Measurements from ENCODE around the gene GPRIN1. TPM values are rescaled to one million over a fixed set of nuclear protein-coding genes. Genes with fewer than 3 reads are reported as not detected.
"Not testable (repeated sequence)": the region's sequence is repeated elsewhere in the genome, so short reads cannot be mapped to it uniquely, and the experiment has no call there.

The GPRIN1 gene
- total RNA-seq, 1 donor from 2014 or later: 1.4 TPM

GRCh38 chr5:176560364-176560763, 49.6 kb downstream of the GPRIN1 start:
- no peaks in the 10 kb centered on the region for H3K4me1 ChIP-seq
- H3K4me3 ChIP-seq: no peak overlapping the region
- TF ChIP-seq CTCF (IDR thresholded peaks at IDR 0.05): no peak
- H3K9me3 ChIP-seq: no peaks in the 10 kb centered on the region
- intact Hi-C loops (cut with DNase I): no loop called here
- H3K27ac ChIP-seq: no peak overlapping the region
- DNase-seq (no peak), ATAC-seq (no peak)
- no peaks in the 10 kb centered on the region for H3K36me3 ChIP-seq
- H3K27me3 ChIP-seq (ENCODE audit: low read depth): peaks cover 10% of the 10 kb centered on the region

GRCh38 chr5:176559683-176560082, 50.3 kb downstream of the GPRIN1 start:
- Histone ChIP-seq H3K27me3 (ENCODE audit: low read depth) (peaks cover 10% of the 10 kb centered on the region), H3K4me3 (no peak overlapping the region), H3K27ac (no peak overlapping the region), H3K9me3 (no peaks in the 10 kb centered on the region), H3K36me3 (no peaks in the 10 kb centered on the region), H3K4me1 (no peaks in the 10 kb centered on the region)
- intact Hi-C loops (cut with DNase I): no loop called here
- ATAC-seq (no peak), DNase-seq (no peak)
- TF ChIP-seq CTCF (IDR thresholded peaks at IDR 0.05): no peak

GRCh38 chr5:176557846-176558245, 52.1 kb downstream of the GPRIN1 start:
- ATAC-seq: no peak

GRCh38 chr5:176553260-176554085, 56.5 kb downstream of the GPRIN1 start:
- Histone ChIP-seq H3K27me3 (ENCODE audit: low read depth) (peaks cover 19% of the 10 kb centered on the region), H3K9me3 (no peaks in the 10 kb centered on the region), H3K36me3 (no peaks in the 10 kb centered on the region), H3K4me3 (no peak overlapping the region), H3K27ac (no peak overlapping the region), H3K4me1 (no peaks in the 10 kb centered on the region)
- intact Hi-C loops (cut with DNase I): no loop called here
- TF ChIP-seq CTCF (IDR thresholded peaks at IDR 0.05): no peak
- ATAC-seq (no peak), DNase-seq (no peak)

More at GRCh38 chr5:176557846-176558245, 52.1 kb downstream of the GPRIN1 start:
- H3K36me3 ChIP-seq: no peaks in the 10 kb centered on the region
- H3K4me3 ChIP-seq: no peak overlapping the region
- TF ChIP-seq CTCF (IDR thresholded peaks at IDR 0.05): no peak
- peaks cover 19% of the 10 kb centered on the region for H3K27me3 ChIP-seq (ENCODE audit: low read depth)
- intact Hi-C loops (cut with DNase I): no loop called here
- no peak for DNase-seq
- H3K27ac ChIP-seq: no peak overlapping the region
- H3K4me1 ChIP-seq: no peaks in the 10 kb centered on the region
- H3K9me3 ChIP-seq: no peaks in the 10 kb centered on the region

GRCh38 chr5:176552332-176552869, 57.6 kb downstream of the GPRIN1 start:
- H3K27ac ChIP-seq: no peak overlapping the region
- no peaks in the 10 kb centered on the region for H3K4me1 ChIP-seq
- ATAC-seq (no peak), DNase-seq (no peak)
- no peak for TF ChIP-seq CTCF (IDR thresholded peaks at IDR 0.05)
- no peaks in the 10 kb centered on the region for H3K9me3 ChIP-seq
- H3K27me3 ChIP-seq (ENCODE audit: low read depth): peaks cover 19% of the 10 kb centered on the region
- H3K4me3 ChIP-seq: no peak overlapping the region
- H3K36me3 ChIP-seq: no peaks in the 10 kb centered on the region
- intact Hi-C loops (cut with DNase I): no loop called here

GRCh38 chr5:176550937-176551336, 59.0 kb downstream of the GPRIN1 start:
- H3K27ac ChIP-seq; DNase-seq; intact Hi-C loops (cut with DNase I); H3K4me3 ChIP-seq; H3K36me3 ChIP-seq; H3K9me3 ChIP-seq; ATAC-seq; H3K4me1 ChIP-seq: not testable (repeated sequence)
- peaks cover 19% of the 10 kb centered on the region for H3K27me3 ChIP-seq (ENCODE audit: low read depth)

Data from lower lobe of right lung (tissue), 2 donors.